GM18873 (cell line): ENCODE measurements around the gene KIRREL1.

Experiments used
- ATAC-seq: cut with Tn5 transposase; IDR thresholded peaks from one replicate; pipeline ENCODE4 v1.9.1; 2021; ENCODE audit warnings: mild to moderate bottlenecking, moderate library complexity, moderate number of reproducible peaks; ENCODE audit not compliant: unreplicated experiment, low FRiP score

KIRREL1 gene

GRCh38 chr1:158003406-158003800, 10.0 kb downstream of the KIRREL1 start:
- no peak for ATAC-seq

GRCh38 chr1:158005224-158005623, 11.8 kb downstream of the KIRREL1 start:
- ATAC-seq: no peak

GRCh38 chr1:158007180-158007579, 13.7 kb downstream of the KIRREL1 start:
- ATAC-seq: no peak

- ATAC-seq: no peak
Observed at GRCh38 chr1:158007667-158008386, 14.4 kb downstream of the KIRREL1 start.

- ATAC-seq: no peak
Observed at GRCh38 chr1:158008630-158009029, 15.2 kb downstream of the KIRREL1 start.

GRCh38 chr1:158011714-158012113, 18.3 kb downstream of the KIRREL1 start:
- no peak for ATAC-seq

- ATAC-seq: no peak
Observed at GRCh38 chr1:158013840-158014730, 20.6 kb downstream of the KIRREL1 start.

GRCh38 chr1:158014731-158015320, 21.4 kb downstream of the KIRREL1 start:
- no peak for ATAC-seq

- ATAC-seq: no peak
Observed at GRCh38 chr1:158016651-158017335, 23.3 kb downstream of the KIRREL1 start.

GRCh38 chr1:158017800-158018595, 24.6 kb downstream of the KIRREL1 start:
- ATAC-seq: no peak

- ATAC-seq: no peak
Observed at GRCh38 chr1:158019171-158019868, 25.9 kb downstream of the KIRREL1 start.

GRCh38 chr1:158020259-158020885, 26.9 kb downstream of the KIRREL1 start:
- ATAC-seq: no peak

GRCh38 chr1:158020886-158021620, 27.6 kb downstream of the KIRREL1 start:
- no peak for ATAC-seq

GRCh38 chr1:158021721-158022120, 28.3 kb downstream of the KIRREL1 start:
- no peak for ATAC-seq

- no peak for ATAC-seq
Observed at GRCh38 chr1:158022554-158023312, 29.3 kb downstream of the KIRREL1 start.

- ATAC-seq: no peak
Observed at GRCh38 chr1:158024737-158025136, 31.3 kb downstream of the KIRREL1 start.

GRCh38 chr1:158025576-158026230, 32.3 kb downstream of the KIRREL1 start:
- ATAC-seq: no peak
